GM21526 (cell line): ENCODE data around the gene CCNE1.

ENCODE experiments used
- ATAC-seq: cut with Tn5 transposase; IDR thresholded peaks from one replicate; pipeline ENCODE4 v1.9.1; 2021; ENCODE audit warnings: moderate library complexity; ENCODE audit not compliant: unreplicated experiment, low FRiP score

Gene CCNE1

DNA sequence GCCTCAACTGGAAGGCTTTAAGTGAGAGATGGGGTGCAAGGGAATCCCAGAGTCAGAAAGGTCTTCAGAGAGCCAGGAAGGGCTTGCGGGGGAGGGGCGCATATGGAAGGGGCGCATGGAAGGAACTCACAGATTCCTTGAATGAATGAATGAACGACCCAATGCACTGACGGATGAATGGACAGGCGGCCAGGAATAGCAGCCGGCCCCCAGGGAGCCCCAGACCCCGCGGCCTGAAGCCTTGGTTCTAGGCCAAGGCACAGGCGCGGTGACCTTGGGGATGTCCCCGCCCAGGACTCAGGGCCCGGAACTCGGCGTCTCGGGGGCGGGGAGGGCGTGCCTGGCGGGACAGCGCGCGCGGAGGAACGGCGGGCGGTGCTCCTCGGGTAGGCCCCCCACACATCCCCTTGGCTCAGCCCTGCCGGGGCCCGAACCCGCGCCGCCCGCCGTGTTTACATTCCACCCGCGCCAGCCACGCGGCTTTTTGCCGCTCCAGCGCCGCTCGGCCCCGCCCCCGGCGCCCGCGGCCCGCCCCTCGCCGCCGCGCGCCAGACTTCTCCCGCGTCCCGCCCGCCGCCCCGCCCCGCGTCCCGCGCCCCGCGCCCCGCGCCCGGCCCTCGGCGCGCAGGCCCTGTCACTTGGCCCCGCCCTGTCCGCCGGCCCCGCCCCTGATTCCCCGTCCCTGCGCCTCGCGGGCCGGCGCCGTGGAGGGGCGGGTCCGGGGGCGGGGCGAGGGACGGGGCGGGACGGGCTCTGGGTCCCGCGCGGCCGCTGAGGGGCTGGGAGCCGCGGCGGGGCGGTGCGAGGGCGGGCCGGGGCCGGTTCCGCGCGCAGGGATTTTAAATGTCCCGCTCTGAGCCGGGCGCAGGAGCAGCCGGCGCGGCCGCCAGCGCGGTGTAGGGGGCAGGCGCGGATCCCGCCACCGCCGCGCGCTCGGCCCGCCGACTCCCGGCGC is at the start of gene CCNE1:
TSS of gene CCNE1 (plus strand) at position 867 of the 955 bp plus-strand sequence. CDS start 565 bp downstream, outside the sequence.
- ATAC-seq, result peak; percentile 71

DNA sequence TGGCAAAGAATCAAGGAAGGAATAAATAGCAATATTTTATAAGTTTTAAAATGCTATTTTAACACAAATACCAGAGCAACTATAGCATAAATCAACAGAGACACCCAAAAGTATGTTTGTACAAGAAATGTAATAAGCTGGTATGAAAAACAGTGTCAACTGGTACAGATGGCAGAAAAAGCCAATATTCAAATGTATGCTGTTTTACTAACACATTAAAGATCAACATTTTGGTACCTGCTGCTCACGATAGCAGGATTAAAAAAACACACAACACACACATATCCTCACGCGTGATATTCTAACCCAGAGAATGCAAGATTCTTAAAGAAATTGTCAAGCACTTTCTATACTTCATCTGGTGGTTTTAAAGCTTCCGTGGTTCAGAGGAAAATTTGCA is 48.6 kb upstream of the CCNE1 start:
- no peak for ATAC-seq

GRCh38 chr19:29764361-29764760 is 47.4 kb upstream of the CCNE1 start:
- no peak for ATAC-seq

DNA sequence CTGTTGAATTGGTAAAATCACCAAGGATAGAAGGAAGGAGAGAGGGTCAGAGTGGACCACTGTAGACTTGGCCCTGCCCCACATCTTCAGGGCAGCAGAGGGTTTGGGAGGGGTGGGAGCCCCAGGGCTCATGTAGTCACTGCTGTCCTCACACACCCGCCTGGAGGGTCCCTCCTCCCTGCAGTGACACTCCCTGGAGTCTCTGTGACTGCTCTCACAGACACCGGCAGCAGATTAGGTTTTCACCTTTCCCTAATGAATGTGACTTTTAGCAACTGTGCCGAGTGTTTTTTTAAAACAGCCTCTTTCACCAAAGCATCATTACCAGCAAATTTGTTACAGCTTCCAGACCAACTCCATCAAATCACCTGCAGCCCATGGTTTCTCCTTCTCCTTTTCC is 45.7 kb upstream of the CCNE1 start:
- ATAC-seq, result no peak

DNA sequence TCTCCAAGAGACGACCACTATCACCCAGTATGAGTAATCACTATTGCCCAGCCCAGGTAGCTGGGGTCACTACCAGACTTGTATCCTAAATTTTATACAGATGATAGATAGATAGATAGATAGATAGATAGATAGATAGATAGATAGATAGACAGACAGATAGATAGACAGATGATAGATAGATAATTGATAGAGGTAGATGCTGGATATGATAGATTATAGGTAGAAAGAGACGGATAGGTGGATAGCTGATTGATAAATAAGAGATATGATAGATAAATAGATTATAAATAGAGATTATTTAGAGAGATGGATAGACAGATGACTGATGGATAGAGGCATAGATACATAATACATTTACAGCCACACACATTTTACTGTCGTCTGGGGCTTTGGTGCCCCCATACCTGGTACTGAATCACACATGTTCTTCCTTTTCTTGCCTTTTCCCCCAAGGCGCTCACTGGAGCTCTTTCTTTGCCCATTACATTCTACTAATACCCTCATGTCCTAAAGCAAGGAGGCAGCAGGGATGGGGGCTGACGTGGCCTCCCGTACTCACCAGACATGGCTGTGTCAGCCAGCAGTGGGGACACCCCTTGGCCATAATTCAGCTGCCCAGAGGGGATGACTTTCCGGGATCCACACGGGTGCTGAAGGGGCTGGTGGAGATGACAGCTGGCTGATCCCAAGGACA is 44.6 kb upstream of the CCNE1 start:
- ATAC-seq, result no peak

DNA sequence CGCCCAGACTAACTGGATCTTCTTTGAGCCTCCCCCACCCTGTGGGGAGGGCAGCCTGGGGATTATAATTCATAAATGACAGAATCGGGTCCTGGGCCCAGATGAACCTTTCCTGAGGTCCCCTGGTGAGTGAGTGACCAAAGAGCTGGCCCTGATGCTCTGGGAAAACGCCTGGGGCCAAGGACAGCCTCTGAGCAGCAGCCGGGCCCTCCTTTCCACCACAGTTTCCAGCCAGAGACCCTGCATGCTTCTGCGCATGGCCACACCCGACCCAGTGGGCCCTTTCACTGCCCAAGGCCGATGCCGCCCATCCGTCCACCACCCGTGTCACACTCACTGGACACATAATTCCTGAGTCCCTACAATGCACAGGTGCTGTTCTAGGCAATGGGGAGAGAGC is 43.6 kb upstream of the CCNE1 start:
- no peak for ATAC-seq

DNA sequence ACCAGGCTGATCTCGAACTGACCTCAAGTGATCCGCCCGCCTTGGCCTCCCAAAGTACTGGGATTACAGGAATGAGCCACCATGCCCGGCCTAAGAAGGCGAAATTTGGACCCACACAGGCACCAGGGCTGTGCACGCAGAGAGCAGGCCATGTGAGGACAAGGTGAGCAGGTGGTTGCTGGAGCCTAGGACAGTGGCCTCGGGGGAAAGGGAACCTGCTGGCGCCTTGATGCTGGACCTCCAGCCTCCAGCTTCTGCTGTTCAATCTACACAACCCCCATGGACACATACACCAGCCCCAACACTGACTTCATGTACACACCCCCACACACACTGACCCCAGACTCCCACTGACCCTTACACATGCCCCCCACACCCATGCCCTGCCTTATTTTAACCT is 41.8 kb upstream of the CCNE1 start:
- ATAC-seq, result no peak

DNA sequence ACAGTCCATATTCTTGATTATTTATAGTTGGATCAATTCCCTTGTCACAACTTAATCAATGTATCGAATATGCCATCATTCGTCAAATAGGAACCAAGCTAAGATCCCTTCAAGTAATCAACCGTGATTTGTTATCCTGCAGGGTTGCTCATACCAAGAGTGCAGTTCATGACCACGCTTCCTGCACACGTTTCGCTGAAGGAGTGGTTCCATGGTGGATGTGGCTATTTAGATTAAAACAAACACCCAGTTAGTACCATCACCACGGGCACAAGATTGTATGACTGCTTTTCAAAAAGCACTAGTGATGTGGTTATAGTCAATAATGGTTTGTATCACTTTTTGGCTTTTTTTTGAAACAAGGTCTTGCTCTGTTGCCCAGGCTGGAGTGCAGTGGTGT is 41.1 kb upstream of the CCNE1 start:
- no peak for ATAC-seq

GRCh38 chr19:29771708-29772414 is 39.9 kb upstream of the CCNE1 start:
- no peak for ATAC-seq

DNA sequence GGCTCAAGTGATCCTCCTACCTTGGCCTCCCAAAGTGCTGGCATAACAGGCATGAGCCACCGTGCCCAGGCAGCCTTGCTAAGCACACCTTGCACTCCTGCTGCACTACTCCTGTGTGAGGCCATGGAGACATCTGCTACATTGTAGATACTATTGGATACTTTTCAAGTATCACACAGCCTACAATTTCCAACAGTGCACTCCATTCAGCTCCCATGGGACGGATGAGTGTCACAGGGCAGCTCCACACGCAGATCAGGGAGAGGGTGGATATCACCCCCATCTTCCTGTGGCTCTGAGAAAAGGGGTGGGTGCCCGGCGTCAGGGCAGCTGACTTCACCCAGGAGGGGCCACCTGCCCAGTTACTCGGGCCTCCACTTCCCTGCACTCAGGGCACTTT is 39.1 kb upstream of the CCNE1 start:
- ATAC-seq, result no peak

DNA sequence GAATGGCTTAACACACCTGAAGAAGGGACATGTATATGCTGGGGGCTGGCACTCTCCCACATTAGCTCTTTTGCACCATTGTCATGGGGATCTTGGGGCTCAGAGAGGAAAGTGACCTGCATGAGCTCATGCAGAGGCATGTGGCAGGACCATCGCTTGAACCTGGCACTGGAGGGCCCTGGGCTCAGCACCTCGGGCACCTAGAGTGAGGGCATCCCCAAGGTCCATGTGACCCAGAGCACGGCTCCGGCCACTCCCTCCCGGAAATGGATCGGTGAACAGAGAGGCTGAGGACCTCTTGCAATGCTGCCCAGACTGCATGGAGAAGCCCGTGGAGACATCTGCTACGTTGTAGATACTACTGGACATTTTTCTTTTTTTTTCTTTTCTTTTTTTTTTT is 38.6 kb upstream of the CCNE1 start:
- no peak for ATAC-seq

- no peak for ATAC-seq
Observed at GRCh38 chr19:29774126-29774525, 37.7 kb upstream of the CCNE1 start.

DNA sequence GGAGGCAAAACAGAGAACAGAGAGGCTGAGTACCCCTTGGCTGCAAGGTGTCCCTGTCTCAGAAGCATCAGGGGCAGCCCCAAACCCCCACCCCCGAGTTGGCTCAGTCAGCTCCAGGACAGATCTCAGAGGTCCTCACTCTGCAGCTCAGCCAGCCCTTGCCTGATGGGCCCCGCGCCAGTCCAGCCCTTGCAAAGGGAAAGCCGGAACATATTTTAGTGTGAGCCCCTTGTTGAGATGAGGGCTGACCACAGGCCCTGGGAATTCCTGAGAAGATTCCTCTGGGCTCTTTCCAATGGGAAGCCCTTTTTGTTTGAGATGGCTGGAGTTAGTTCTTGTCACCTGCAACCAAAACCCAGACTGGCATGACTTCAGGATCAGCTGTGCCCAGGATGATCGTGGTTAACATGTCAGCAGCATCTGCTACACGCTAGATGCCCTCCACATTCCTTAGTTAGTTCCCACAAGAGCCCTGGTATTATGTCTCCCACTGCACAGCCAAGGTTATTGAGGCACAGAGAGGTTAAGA is 33.9 kb upstream of the CCNE1 start:
- no peak for ATAC-seq

DNA sequence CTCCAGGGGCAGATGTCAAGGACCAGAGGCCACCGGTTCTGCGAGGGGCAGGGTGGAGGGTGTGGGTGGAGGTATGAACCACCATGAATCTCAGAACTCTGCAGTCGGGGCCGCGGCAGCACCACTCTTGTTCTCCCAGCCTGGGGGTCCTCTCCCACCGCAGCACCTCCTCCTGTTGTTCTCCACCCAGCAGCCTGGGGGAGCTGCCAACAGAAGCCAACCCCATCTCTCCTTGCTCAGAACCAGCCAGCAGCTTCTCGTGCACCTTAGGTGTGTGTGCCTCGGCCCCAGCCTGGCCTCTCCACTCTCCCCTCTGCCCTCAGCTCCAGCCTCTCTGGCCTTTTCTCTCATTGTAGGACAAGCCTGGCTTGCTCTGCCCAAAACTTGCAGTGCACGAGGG is 31.9 kb upstream of the CCNE1 start:
- ATAC-seq, result no peak

DNA sequence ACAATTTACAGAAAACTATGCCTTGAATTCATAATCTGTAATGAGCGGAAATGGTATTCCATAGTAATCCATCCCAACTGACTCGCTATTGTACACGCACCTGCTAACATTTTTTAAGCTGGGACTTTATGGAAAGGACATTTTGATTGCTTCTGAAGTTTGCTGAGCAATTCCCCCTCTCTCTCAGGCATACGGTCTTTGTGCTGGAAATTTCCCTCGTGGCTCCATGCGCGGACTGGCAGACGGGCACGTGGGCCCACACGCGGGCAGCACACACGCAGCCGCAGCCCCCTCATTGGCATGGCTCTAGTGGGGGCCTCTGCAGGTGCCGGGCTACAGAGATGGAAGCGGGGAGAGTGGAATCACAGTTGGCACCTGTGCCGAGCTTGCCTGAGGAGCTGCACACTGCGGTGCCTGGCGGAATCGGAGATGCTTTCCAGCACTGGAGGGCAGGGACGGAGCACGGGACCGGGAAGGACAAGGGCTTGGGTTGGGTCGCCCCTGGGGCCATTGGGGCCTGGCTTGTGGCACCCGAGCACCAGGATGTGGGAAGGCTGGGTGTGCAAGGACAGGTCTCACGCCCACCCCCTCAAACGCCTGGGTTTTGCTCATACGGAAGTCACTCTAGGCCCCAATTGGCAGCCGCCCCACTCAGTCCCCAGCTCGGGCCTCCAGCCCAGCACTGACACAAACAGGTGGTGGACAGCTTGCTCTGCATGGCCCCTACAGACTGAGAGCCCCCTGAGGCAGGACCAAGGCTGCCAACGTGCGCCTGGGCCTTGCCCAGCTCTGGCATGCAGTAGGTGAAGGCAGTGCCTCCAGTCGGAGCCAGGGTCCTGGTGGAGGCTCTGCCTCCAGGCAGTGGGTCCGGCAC is 30.2 kb upstream of the CCNE1 start:
- no peak for ATAC-seq

GRCh38 chr19:29782260-29782580 is 29.6 kb upstream of the CCNE1 start:
- ATAC-seq, result no peak

GRCh38 chr19:29783627-29784190 is 28.1 kb upstream of the CCNE1 start:
- ATAC-seq, result no peak

DNA sequence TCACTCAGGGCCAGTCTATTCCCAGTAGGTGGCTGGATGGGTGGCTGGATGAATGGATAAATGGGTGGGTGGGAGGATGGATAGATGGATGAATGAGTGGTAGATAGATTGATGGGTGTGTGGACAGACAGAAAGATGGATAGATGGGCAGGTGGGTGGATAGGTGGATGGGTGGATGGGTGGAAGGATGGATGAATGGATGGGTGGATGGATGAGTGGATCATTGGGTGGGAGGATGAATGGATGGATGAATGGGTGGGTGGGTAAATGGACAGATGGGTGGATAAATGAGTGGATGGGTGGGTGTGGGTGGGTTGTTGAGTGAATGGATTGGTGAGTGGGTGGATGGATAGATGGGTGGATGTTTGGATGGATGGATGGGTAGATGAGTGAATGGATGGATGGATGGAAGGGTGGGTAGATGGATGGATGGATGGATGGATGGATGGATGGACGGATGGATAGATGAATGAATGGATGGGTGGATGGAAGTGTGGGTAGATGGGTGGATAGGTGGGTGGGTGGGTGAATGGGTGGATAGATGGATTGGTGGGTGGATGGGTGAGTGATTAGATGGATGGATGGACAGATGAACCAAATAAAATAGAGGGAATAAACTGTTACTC is 27.1 kb upstream of the CCNE1 start:
- no peak for ATAC-seq

DNA sequence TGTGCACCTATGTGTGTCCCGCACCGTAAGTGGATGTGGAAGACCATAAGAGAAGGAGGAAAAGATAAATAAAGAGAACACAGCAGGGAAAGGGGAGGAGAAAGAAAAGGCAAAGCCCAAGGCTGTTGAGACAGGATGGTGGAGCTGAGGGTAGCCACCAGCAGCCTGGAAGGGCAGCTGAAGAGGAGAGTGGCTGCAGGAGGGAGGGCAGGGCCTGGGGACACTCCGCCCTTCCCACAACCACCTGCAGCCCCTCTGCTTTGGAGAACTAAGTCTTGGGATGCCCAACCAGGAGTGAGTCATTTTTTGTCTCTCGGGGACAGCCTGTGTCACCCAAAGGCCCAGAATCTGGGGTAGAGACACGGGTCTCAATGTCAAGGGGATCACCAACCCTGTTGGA is 26.4 kb upstream of the CCNE1 start:
- no peak for ATAC-seq
